HG03571 (cell line): ENCODE measurements around the gene DIAPH2.

Experiments used
- ATAC-seq: cut with Tn5 transposase; IDR thresholded peaks from one replicate; pipeline ENCODE4 v1.9.1; 2021; ENCODE audit not compliant: unreplicated experiment

Gene DIAPH2

DNA sequence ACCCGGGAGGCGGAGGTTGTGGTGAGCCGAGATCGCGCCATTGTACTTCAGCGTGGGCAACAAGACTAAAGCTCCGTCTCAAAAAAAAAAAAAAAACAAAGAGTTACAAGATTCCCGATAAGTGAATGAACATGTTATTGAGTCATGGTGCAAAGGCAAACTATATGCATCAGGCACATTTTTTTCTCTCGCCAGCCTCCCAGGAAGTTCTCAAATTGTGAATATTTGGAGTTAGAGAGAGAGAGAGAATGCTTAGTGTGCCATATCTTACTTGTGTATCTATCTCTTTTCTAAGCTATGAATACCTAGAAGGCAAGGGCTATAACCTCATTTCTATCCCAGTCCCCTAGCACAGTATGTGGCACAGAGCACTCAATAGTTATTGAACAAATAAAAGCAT lies 599.9 kb downstream of the DIAPH2 start:
- no peak for ATAC-seq

DNA sequence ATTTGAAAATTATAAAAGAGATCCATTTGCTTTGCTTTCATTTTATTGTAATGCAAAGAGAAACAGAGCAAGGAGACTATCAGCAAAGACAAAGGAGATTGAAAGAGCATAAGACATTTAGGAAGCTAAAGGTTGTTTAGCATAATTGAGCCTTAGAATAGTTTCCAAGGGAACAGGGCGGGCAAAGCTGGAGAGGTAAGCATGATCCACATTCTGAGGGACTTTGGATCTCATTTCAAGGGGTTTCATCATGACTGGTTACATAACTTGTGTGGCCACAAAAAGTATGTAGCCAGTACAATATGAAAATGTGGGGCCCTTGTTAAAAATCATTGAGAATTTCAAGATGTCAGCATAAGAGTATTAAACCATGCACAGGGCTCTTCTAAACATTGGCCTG lies 605.6 kb downstream of the DIAPH2 start:
- no peak for ATAC-seq

DNA sequence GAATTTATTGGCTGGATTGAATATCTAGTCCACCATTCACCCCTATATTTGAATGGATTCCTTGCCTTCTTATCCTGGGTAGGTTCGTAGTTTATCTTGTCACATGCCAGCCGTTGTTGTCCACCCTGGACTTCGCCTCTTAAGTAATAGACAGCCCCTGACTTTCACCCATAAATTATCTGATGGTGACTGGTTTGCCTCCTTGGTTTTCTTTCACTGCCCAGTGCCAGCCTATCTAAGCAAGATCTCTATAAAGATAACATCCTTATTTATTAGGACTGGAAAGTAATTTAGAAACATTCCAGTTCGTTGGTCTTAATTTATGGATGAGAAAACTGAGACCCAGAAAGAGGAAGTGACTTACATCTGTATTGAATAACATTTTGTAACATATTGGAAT lies 609.4 kb downstream of the DIAPH2 start:
- ATAC-seq, result no peak

DNA sequence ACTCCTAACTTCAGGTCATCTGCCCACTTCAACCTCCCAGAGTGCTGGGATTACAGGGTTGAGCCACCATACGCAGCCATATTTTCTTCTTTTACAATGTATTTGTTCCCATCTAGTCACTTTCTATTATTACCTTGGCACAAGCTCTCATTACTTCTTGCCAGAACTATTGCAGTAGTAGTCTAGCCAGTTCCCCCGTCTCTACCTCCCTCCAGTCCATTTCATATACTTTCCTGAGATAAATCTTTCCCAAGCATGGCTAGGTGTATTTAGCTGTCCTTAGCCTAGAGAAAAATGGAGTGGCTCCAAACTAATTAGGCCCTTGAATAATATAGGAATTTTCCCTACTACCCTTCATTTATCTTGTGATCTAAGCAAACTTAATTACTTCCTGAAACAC lies 611.3 kb downstream of the DIAPH2 start:
- no peak for ATAC-seq

DNA sequence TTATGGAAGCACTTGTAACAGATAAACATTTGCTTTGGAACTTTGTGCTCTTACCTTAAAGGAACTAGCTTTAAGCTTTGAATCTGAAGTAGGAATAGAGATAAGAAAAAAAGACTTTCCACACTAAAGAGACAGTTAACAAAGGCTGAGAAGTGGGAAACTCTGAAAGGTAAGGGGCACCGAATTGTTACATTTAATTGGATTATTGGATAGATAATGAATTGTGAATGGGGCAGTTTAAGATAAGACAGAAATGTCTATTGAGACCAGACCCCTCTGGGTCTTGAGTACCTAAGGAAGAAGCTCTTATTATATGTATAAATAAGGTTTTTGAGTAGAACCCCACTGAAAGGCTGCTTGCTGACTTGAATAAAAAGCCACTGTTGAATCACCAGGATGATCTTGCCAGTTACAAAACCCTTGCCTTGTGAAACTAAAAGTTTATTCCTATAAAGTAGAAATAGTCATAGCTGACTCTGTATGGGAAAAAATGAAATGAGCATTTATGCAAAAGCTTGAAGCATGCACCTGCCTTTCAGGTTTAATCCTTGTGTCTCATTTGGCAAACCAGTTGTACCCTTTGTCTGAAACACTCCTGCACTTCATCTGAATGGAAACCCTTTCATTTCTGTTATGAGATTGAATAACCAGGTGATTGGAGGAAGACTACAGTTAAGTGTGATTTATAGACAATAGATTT lies 622.3 kb downstream of the DIAPH2 start:
- ATAC-seq, result no peak

DNA sequence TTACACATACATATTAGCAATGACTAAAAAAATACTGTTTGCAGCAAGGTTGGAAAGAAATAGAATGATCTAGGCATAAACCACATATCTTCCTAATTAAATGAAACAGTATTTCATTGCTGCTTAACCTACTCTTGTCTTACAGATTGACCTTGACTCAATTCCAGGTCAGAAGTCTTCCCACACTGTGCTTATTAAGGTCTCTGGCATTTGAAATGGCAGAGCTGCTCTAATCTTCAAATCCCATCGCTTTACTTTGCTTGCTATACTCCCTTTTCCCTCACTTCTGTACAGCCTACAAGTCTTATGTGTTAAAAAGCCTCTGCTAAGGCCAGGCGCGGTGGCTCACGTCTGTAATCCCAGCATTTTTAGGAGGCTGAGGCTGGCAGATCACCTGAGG lies 623.5 kb downstream of the DIAPH2 start:
- ATAC-seq, result no peak

DNA sequence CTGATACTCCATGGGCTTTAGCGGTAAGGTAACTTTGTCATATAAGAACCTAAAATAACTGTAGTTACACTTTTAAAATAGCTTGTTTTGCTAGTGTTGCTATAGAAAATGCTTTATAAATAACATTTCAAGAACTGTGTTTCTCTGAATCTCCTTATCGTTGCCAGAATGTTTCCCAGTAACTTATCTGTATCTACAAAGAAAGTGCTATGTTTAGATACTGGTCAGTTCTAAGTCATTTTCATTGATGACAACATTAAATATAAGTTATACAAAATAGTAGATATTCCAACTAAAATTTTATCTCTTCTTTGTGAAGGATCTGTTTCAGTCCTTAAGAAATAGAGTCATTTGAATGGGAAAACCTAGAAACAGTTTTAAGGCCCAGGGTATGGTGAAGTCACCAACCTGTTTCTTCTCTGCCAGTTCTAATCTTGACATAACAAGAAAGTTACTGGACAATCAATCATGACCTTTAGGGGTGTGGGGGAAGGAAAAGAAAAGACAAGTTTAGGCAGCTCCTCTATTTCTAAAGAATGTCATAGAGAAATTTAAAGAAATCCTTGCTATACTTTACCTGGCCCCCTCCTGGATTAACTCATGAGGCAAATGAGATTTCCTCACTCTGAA lies 625.0 kb downstream of the DIAPH2 start:
- ATAC-seq, result no peak

DNA sequence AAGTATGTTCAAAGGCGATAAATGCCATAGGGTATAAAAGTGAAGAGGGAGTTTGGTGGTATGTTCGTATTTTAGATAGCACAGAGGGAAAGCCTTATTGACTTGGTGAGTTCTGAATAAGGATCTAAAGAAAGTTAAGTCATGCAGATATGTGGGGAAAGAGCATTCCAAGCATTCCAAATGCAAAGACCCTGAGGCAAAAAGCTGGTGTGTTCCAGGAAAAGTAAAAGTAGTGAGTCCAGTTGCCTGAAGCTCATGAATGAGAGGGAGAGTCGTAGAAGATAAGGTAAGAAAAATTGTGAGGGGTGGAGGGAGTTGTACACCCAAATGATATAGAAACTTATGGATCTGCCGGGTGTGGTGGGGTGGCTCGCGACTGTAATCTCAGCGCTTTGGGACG lies 625.7 kb downstream of the DIAPH2 start:
- no peak for ATAC-seq

DNA sequence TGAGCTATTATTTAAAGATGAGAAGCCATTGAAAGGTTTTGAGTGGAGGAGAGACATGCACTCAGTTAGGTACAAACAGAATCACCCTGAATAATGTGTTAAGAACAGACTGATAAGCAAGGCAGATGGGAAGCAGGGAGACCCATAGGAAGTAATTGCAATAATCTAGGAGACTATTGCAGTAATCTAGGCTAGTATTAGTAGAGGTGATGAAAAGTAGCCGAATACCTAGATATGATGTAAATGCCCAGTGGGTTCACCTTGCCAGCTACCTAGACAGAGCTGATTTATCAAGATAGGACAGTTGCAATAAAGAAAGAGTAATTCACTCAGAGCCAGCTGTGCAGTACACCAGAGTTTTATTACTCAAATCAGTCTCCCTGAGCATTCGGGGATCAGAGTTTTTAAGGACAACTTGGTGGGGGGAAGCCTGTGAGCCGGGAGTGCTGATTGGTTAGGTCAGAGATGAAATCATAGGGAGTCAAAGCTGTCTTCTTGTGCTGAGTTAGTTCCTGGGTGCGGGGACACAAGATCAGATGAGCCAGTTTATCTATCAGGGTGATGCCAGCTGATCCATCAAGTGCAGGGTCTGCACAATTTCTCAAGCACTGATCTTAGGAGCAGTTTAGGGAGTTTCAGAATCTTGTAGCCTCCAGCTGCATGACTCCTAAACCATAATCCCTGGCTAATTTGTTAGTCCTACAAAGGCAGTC lies 626.6 kb downstream of the DIAPH2 start:
- no peak for ATAC-seq

DNA sequence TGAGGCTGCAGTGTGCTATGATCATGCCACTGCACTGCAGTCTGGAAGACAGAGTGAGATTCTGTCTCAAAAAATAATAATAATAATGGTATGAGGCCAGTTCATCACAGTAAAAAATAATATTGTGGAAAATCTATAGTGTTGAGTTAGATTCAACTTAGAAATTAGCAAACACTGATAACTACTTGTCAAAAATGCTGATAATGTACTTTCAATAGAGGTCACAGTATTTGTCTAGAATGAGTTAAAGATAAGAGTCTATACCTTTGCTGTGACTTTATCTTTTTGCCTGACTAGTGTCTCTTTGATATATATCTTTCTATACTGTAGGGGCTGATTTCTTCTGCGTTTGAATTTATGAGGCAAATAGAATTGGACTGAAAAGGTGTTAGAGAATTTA lies 629.7 kb downstream of the DIAPH2 start:
- ATAC-seq, result no peak

DNA sequence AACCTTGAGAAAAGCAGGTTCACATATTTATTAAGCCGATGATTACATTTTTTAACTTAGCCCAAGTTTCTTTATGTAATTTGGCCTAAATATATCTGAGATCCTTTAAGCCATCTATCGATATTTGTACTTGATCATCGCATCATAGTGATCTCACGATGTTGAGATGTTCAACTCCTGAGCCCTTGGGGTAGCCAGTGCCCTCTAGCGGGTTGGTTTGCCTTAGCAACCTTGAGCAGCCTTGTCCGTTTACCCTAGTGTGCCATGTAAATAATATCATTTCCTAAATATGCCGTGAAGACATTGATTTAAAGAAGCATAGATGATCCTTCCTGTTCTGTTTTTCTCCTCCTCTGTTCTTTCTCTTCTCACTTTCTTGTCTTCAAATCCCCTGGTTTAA lies 631.3 kb downstream of the DIAPH2 start:
- no peak for ATAC-seq

DNA sequence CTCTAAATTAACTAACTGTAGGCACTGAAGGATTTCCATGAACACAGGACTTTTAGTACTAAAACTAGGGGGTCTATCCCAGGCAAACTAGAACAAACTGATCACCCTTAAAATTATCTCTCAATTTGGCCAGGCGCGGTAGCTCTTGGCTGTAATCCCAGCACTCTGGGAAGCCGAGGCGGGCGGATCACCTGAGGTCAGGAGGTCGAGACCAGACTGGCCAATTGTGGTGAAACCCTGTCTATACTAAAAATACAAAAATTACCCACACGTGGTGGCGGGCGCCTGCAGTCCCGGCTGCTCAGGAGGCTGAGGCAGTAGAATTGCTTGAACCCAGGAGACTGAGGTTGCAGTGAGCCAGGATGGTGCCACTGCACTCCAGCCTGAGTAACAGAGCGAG lies 635.7 kb downstream of the DIAPH2 start:
- no peak for ATAC-seq

DNA sequence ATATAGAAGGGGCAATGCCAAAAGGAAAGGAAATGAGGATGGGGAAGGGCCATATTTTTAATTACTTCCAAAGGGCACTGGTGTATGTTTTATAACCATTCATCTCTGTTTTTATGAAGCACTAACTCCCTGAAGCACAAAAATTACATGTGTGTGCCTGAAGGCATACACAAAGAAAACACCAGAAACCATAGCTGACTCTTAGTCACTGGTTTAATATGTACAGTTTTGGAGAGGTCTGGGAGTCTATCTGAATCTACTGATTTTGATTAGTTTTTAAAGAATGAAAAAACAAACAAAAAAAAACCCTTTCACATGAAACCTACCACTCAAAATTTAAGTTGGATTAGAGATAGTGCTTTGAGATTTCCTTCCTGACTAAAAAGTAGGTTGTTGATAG lies 637.8 kb downstream of the DIAPH2 start:
- ATAC-seq, result no peak

DNA sequence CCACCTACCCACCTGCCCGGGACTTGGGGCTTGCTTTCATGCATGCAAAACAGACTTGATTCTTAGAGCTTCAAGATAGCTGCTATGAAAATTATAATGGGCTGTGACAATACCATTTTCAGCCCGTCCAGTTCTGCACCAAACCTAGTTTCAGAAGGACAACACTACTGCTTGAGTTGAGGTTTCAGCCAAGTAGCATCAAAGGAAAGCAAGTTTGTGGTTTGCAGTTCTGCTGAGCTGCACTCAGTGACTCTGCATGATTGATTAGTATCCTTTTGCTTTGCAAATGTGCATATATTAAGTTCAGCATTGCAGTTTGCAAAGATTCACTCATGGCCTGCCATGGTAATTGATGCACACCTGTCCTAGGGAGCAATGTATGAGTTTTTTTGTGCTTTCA lies 641.8 kb downstream of the DIAPH2 start:
- peak; percentile 93 for ATAC-seq

DNA sequence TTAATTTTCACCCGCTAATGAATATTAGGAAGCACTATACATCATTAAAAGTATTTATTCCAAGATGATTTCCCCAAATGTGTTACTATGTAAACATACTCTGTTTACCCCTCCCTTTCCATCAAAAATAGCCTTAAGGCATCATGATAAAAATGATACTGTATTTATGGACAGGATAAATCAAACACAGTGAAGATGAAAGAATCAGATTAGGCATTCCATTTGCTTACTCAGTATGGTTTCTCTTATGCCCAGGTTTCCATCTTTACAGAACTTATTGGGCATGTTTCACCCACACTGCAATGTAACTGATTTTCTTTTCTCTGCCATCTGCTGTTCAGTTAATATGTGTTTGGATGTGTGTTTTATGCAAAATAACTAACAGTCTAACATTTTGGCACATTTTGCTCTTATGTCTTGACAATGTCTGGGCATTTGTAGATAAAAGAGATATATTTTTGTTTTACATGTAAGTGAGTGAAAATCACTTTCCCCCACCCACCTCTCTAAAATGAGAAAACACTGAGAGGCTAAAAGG lies 644.3 kb downstream of the DIAPH2 start:
- ATAC-seq, result no peak

DNA sequence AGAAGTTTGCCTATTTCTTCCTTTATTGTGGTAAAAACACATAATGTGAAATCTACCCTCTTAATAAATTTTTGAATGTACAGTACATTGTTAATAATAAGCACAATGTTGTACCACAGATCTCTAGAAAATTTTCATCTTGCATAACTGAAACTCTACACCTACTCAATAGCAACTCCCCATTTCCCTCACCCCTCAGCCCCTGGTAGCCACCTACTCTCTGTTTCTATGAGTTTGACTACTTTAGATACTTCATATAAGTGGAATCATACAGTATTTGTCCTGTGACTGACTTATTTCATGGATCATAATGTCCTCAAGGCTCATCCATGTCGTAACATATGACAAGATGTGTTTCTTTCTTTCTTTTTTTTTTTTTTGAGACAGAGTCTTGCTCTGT lies 645.5 kb downstream of the DIAPH2 start:
- ATAC-seq, result no peak

DNA sequence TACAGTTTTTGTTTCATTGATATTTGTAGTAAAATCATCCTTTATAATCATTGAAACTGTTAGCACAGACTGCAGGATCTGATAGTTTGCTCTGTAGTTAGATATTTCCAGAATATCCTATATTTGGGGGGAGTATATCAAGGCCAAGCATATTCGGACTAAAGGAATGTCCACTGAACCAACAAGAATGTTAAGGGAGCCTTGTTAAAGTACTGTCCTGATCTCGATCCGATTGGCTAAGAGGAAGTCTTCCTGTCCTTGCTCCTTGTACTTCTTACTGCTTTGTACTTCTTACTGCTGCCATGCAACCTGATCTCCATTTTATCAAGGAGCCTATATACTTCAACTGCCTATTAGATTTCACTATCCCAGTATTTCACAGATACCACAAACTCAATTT lies 648.3 kb downstream of the DIAPH2 start:
- no peak for ATAC-seq

DNA sequence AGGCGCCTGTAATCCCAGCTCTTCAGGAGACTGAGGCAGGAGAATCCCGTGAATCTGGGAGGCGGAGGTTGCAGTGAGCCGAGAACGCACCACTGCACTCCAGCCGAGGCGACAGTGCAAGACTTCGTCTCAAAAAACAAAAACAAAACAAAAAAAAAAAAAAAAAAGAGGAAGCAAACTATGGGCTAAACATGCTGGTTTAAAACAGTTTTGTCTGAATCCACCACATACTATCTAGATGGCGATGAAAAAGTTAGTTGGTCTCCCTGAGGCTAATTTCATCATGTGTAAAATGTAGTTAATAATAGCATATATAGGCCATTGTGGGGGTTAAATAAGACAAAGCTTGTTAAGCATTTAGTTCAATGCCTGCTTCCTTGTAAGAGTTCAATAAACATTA lies 650.2 kb downstream of the DIAPH2 start:
- ATAC-seq, result no peak

DNA sequence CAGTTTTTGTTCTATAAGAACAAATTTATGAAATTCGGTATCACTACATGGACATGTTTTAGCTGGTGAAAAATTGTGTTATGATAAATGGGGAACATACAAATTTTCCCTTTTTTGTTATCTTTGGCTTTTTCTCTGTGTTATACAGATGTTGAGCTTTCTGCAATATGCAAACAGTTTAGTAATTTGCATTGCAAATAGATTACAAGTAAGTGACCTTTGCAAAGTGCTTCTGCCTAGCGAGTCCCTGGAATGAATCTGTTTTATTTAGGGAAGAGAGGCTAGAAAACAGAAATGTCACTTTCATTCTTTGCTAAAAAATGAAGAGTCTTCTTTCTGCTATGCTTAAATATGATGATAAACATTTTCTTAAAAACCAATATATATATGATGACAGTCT lies 660.1 kb downstream of the DIAPH2 start:
- no peak for ATAC-seq

DNA sequence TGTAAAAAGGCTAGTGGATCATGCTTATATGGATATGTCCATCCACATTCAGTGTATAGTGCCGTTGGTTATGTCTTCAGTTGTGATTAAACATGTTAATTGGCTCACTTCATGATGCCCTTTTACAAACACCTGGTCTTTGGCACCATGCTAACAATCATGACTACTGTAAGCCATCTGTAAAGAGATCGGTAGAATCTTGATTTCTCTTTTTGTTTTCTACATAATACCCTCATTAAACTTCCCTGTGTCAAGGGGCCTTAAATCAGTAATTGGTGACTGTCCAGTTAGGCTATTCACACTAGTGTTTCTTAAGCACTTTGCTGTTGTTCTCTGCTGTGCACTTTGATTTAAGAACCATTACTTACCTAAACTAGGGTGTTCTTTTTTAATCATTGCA lies 674.3 kb downstream of the DIAPH2 start:
- ATAC-seq, result no peak

DNA sequence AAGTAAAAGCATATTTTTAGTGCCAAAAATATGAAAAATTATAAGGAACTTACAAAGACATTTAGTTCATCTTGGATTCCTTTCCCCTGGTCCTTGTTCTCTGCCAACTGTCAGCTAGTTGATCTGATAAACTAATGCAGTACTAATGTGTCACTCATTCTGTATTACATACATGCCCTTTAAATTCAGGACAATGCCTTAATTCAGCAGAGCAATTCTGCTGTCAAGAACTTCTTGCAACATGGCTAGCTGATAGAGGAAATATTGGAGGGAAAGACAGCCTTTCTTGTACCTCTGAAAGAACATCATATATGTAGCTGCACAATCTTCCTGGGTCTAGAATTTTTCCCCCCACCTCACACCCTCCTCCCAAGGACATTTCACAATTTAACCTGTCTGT lies 679.2 kb downstream of the DIAPH2 start:
- no peak for ATAC-seq

DNA sequence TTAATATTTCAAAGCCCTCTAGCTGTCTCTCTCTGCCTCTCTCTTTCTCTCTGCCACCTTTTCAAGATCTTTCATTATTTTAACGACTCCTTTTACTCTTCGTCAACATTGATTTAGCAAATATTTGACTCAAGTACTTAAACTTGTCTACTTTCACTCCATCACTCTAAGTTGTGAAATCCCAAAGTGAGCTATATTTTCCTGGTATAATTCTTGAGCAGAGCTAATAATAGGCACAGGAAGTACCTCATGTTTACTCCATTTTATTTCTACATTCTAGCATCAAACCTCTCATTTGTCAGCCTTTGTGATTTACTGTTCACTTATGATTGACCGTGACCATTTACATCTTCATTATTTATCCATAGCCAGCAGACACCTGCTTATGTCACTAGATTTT lies 681.6 kb downstream of the DIAPH2 start:
- ATAC-seq, result no peak
